ACC112 (cell line): ENCODE data around the gene B2M.
"Not testable (repeated sequence)": the region's sequence is repeated elsewhere in the genome, so short reads cannot be mapped to it uniquely, and the experiment has no call there.

Source experiments
- H2AFZ ChIP-seq: fragments of 200-600 bp; sonication (generic); one replicate; pipeline ENCODE4 v1.6.0; 2017; ENCODE audit warnings: antibody characterized with exemption, low read length; ENCODE audit not compliant: unreplicated experiment
- H3K27ac ChIP-seq: fragments of 200-600 bp; sonication (generic); 2 replicates; pipeline ENCODE4 v1.5.1; 2014; ENCODE audit warnings: low read depth, mild to moderate bottlenecking, antibody characterized with exemption, low read length, moderate library complexity
- H3K27me3 ChIP-seq: fragments of 200-600 bp; sonication (generic); 2 replicates; pipeline ENCODE4 v1.6.1; 2014; ENCODE audit warnings: mild to moderate bottlenecking, antibody characterized with exemption, low read length, moderate library complexity, mixed read lengths; ENCODE audit not compliant: insufficient read depth
- H3K36me3 ChIP-seq: fragments of 200-600 bp; sonication (generic); 2 replicates; pipeline ENCODE4 v1.6.1; 2016; ENCODE audit warnings: mild to moderate bottlenecking, antibody characterized with exemption, low read length, moderate library complexity, mixed read lengths; ENCODE audit not compliant: insufficient read depth
- H3K4me1 ChIP-seq: fragments of 200-600 bp; sonication (generic); one replicate; pipeline ENCODE4 v1.6.1; 2016; ENCODE audit warnings: low read length, mixed read lengths; ENCODE audit not compliant: insufficient read depth, unreplicated experiment, control insufficient read depth
- H3K4me3 ChIP-seq: fragments of 200-600 bp; sonication (generic); 2 replicates; pipeline ENCODE4 v1.5.1; 2014; ENCODE audit warnings: mild to moderate bottlenecking, low read depth, low read length
- H3K79me2 ChIP-seq: fragments of 200-600 bp; sonication (generic); one replicate; pipeline ENCODE4 v1.6.0; 2016; ENCODE audit warnings: low read length; ENCODE audit not compliant: control insufficient read depth, unreplicated experiment, insufficient read depth

B2M gene

DNA sequence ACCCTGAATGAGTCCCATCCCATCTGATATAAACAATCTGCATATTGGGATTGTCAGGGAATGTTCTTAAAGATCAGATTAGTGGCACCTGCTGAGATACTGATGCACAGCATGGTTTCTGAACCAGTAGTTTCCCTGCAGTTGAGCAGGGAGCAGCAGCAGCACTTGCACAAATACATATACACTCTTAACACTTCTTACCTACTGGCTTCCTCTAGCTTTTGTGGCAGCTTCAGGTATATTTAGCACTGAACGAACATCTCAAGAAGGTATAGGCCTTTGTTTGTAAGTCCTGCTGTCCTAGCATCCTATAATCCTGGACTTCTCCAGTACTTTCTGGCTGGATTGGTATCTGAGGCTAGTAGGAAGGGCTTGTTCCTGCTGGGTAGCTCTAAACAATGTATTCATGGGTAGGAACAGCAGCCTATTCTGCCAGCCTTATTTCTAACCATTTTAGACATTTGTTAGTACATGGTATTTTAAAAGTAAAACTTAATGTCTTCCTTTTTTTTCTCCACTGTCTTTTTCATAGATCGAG is 4.5 kb downstream of the B2M start:
- peaks cover 35% of the 10 kb centered on the region for H3K4me1 ChIP-seq

GRCh38 chr15:44716983-44717602 is 5.8 kb downstream of the B2M start:
- no peak overlapping the region for H2AFZ ChIP-seq
- peaks cover 35% of the 10 kb centered on the region for H3K4me1 ChIP-seq
- H3K27me3 ChIP-seq: no peaks in the 10 kb centered on the region
- H3K79me2 ChIP-seq: peaks cover 52% of the 10 kb centered on the region
- peaks cover 67% of the 10 kb centered on the region for H3K36me3 ChIP-seq
- H3K27ac ChIP-seq: no peak overlapping the region
- H3K4me3 ChIP-seq: no peak overlapping the region

More for the DNA sequence above, 4.5 kb downstream of the B2M start:
- no peak overlapping the region for H3K27ac ChIP-seq
- peaks cover 63% of the 10 kb centered on the region for H3K79me2 ChIP-seq
- H2AFZ ChIP-seq: no peak overlapping the region
- peaks cover 68% of the 10 kb centered on the region for H3K36me3 ChIP-seq
- H3K27me3 ChIP-seq: no peaks in the 10 kb centered on the region
- H3K4me3 ChIP-seq: peak overlapping the region; percentile 95; the same call in 1 of the 2 replicates

- H3K36me3 ChIP-seq: peaks cover 56% of the 10 kb centered on the region
- no peaks in the 10 kb centered on the region for H3K27me3 ChIP-seq
- peaks cover 40% of the 10 kb centered on the region for H3K79me2 ChIP-seq
- H3K27ac ChIP-seq: peak overlapping the region; percentile 20; the same call in 1 of the 2 replicates
- no peak overlapping the region for H2AFZ ChIP-seq
- peaks cover 34% of the 10 kb centered on the region for H3K4me1 ChIP-seq
- H3K4me3 ChIP-seq: no peak overlapping the region
These were observed 7.0 kb downstream of the B2M start for GRCh38 chr15:44718180-44718926.

DNA sequence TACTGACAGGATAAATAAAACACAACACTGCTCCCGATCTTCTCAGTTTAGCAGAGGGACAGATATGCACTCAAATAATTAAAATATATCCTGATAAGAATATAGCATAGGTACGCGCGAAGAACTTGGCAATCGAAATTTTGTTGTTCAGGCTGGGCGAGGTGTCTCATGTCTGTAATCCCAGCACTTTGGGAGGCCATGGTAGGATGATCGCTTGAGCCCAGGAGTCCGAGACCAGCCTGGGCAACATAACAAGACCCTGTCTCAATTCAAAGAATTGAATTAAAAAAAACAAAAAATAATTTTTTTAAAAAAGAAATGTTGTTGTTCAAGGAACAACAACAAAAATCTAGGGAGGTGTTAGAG is 7.6 kb downstream of the B2M start:
- Histone ChIP-seq H3K4me3 (no peak overlapping the region), H3K27ac (peak overlapping the region; percentile 51), H3K36me3 (peaks cover 51% of the 10 kb centered on the region), H3K27me3 (no peaks in the 10 kb centered on the region), H3K79me2 (peaks cover 34% of the 10 kb centered on the region), H3K4me1 (peaks cover 31% of the 10 kb centered on the region), H2AFZ (no peak overlapping the region)

GRCh38 chr15:44719293-44719999 is 8.1 kb downstream of the B2M start:
- Histone ChIP-seq H3K4me3 (no peak overlapping the region), H3K27me3 (no peaks in the 10 kb centered on the region), H3K36me3 (peaks cover 46% of the 10 kb centered on the region), H3K79me2 (peaks cover 29% of the 10 kb centered on the region), H3K4me1 (peaks cover 27% of the 10 kb centered on the region), H2AFZ (no peak overlapping the region), H3K27ac (peak overlapping the region; percentile 51)

DNA sequence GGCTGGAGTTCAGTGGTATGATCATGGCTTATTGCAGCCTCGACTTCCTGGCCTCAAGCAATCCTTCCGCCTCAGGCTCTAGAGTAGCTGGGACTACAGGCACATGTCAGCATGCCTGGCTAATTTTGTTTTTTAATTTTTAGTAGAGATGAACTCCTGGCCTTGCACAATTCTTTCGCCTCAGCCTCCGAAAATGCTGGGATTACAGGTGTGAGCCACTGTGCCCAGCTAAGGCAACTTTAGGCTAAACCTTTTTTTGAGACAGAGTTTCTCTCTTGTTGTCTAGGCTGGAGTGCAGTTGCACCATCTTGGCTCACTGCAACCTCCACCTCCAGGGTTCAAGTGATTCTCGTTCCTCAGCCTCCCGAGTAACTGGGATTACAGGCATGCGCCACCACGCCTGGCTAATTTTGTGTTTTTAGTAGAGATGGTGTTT is 8.7 kb downstream of the B2M start:
- Histone ChIP-seq H3K36me3 (peaks cover 43% of the 10 kb centered on the region), H3K79me2 (peaks cover 23% of the 10 kb centered on the region), H3K4me1 (peaks cover 22% of the 10 kb centered on the region)
- not testable (repeated sequence) for H3K27me3 ChIP-seq, H3K27ac ChIP-seq, H3K4me3 ChIP-seq, H2AFZ ChIP-seq

DNA sequence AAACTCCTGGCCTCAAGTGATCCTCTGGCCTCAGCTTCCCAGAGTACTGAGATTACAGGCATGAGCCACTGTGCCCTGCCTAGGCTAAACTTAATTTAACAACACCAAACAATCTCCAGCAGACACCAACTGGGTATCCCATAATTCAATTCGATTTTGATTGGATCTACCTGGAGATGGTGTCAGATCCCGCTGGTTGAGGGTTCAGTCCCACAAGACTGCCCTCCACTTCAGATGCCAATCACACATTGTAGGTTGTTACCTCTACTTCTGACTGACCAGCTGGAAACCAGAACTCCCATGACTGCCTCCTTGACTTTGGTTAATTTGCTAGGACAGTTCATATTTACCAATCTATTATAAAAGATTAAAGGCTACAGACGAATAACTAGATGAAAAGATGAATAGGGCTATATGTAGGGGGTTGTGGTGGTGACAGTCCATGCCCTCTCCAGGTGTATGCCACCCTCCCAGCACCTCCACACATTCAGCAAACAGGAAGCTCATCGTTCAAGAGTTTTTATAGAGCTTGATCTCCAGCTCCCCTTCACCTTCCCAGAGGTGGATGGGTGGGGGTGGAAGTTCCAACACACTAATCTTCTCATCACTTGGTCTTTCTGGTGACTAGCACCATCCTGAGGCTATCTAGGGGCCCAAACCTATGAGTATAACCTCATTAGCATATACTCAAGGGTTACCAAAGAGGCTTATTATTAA is 9.3 kb downstream of the B2M start:
- Histone ChIP-seq H3K36me3 (peaks cover 37% of the 10 kb centered on the region), H3K4me1 (peaks cover 16% of the 10 kb centered on the region), H3K27me3 (no peaks in the 10 kb centered on the region), H3K27ac (no peak overlapping the region), H2AFZ (no peak overlapping the region), H3K79me2 (peaks cover 17% of the 10 kb centered on the region), H3K4me3 (no peak overlapping the region)

- Histone ChIP-seq H3K4me3 (no peak overlapping the region), H2AFZ (no peak overlapping the region), H3K4me1 (peaks cover 21% of the 10 kb centered on the region), H3K36me3 (peaks cover 23% of the 10 kb centered on the region), H3K27ac (no peak overlapping the region), H3K27me3 (no peaks in the 10 kb centered on the region), H3K79me2 (peaks cover 3% of the 10 kb centered on the region)
These were observed 10.7 kb downstream of the B2M start for GRCh38 chr15:44722011-44722410.

- H3K4me3 ChIP-seq: peak overlapping the region; percentile 38; the same call in 1 of the 2 replicates
- H2AFZ ChIP-seq: peak overlapping the region; percentile 37
- H3K27ac ChIP-seq: peak overlapping the region; percentile 88
- peaks cover 24% of the 10 kb centered on the region for H3K4me1 ChIP-seq
- H3K79me2 ChIP-seq: peaks cover 21% of the 10 kb centered on the region
- no peaks in the 10 kb centered on the region for H3K36me3 ChIP-seq
- H3K27me3 ChIP-seq: no peaks in the 10 kb centered on the region
These were observed 14.8 kb downstream of the B2M start for GRCh38 chr15:44726136-44726535.
